H1 (cell line): Measurements from ENCODE around the gene OR2L2. TPM values are rescaled to one million over a fixed set of nuclear protein-coding genes. Genes with fewer than 3 reads are reported as not detected.

Experiments used
- TBP ChIP-seq: IDR thresholded peaks from 2 replicates; pipeline ENCODE4 v1.6.1; 2011; ENCODE audit warnings: low read depth, low read length, improper control_type of control experiment
- polyA plus RNA-seq, 7 experiments: library from polyadenylated mRNA; depleted of rRNA in 3 of 7; stranded (reverse) in 5 of 7; unstranded in 2 of 7; fragments of >200 nt in 5 of 7; fragments of 200-250 nt in 2 of 7; gene quantifications; 1 replicate in 5 of 7; 2 replicates in 1 of 7; 4 replicates in 1 of 7; pipeline versions ENCODE4 v1.2.1 to v1.2.3, GENCODE V29; 2011 to 2013; ENCODE audit warnings: missing spikeins in 2 of 7, mixed read lengths in 2 of 7
- total RNA-seq: library from RNA; stranded (reverse); fragmentation: NEBNext Ultra II Directional; extraction: Animal tissue kit (Norgen Biotek cat#: 25700); gene quantifications from 2 replicates; pipeline ENCODE4 v1.2.1, GENCODE V29; 2021

OR2L2 gene
- total and polyA plus RNA-seq, 2 of the 8 experiments (the other 6 are each of a cell fraction or from before 2014, with no cell fraction given) = not detected

DNA sequence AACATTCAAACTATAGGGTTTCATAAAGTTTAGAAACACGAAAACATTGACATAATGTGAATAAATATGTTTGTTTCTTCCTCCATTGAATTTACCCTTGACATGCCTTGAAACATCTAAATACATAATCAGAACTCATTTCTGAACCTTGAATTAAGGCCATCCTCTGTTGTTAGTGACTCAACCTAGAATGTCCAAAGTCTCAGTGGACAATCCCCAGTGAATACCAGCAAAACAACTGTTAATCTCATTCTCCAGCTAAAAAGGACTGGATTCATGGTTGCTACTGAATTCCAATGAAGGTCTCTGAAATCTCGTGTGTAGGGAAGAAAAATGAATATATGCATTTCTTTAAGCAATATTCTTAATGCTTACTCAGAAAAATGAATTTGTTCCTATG is at the start of gene OR2L2 (continued):
- TF ChIP-seq TBP = no peak
